Epithelial cell of esophagus (primary cell): ENCODE measurements around the gene SH3RF2.

ENCODE experiments used
- DNase-seq: peaks from one replicate; pipeline ENCODE4 v3.0.0; 2010; ENCODE audit warnings: low read depth
- H3K4me3 ChIP-seq: 2 replicates; pipeline ENCODE4 v1.5.1; 2011; ENCODE audit warnings: mild to moderate bottlenecking, low read length, control low read depth
- CTCF ChIP-seq: IDR thresholded peaks from 2 replicates; pipeline ENCODE4 v1.5.1; 2011; ENCODE audit warnings: low read depth, mild to moderate bottlenecking, low read length, control low read depth, inconsistent platforms; ENCODE audit not compliant: insufficient read depth; ENCODE audit errors: missing control alignments

SH3RF2 gene

GRCh38 chr5:146013761-146014160, 77.4 kb downstream of the SH3RF2 start:
- no peak for DNase-seq
- no peak for TF ChIP-seq CTCF
- no peak overlapping the region for H3K4me3 ChIP-seq

- no peak for TF ChIP-seq CTCF
- no peak overlapping the region for H3K4me3 ChIP-seq
- DNase-seq: no peak
Observed at GRCh38 chr5:146015001-146015400, 78.6 kb downstream of the SH3RF2 start.

GRCh38 chr5:146016764-146017484, 80.5 kb downstream of the SH3RF2 start:
- DNase-seq: no peak
- TF ChIP-seq CTCF: no peak
- no peak overlapping the region for H3K4me3 ChIP-seq

- no peak overlapping the region for H3K4me3 ChIP-seq
- DNase-seq: no peak
- no peak for TF ChIP-seq CTCF
Observed at GRCh38 chr5:146018514-146019375, 82.4 kb downstream of the SH3RF2 start.

- no peak overlapping the region for H3K4me3 ChIP-seq
- DNase-seq: no peak
- TF ChIP-seq CTCF: no peak
Observed at GRCh38 chr5:146020100-146020499, 83.7 kb downstream of the SH3RF2 start.

GRCh38 chr5:146024034-146024433, 87.7 kb downstream of the SH3RF2 start:
- no peak for TF ChIP-seq CTCF

More at GRCh38 chr5:146024034-146024433, 87.7 kb downstream of the SH3RF2 start:
- H3K4me3 ChIP-seq: no peak overlapping the region
- no peak for DNase-seq
